HG03571 (cell line): Measurements from ENCODE around the gene CHST4.
"Not testable (repeated sequence)": the region's sequence is repeated elsewhere in the genome, so short reads cannot be mapped to it uniquely, and the experiment has no call there.

Experiments used
- ATAC-seq: cut with Tn5 transposase; IDR thresholded peaks from one replicate; pipeline ENCODE4 v1.9.1; 2021; ENCODE audit not compliant: unreplicated experiment

The CHST4 gene

GRCh38 chr16:71569621-71570020, 43.4 kb downstream of the CHST4 start:
- ATAC-seq: no peak

GRCh38 chr16:71570144-71570543, 43.9 kb downstream of the CHST4 start:
- ATAC-seq: no peak

- ATAC-seq: no peak
Measured at GRCh38 chr16:71572497-71573116, 46.4 kb downstream of the CHST4 start.

GRCh38 chr16:71573387-71574094, 47.3 kb downstream of the CHST4 start:
- no peak for ATAC-seq

GRCh38 chr16:71574702-71575101, 48.5 kb downstream of the CHST4 start:
- no peak for ATAC-seq

- no peak for ATAC-seq
Measured at GRCh38 chr16:71576971-71577370, 50.7 kb downstream of the CHST4 start, which contains the start of gene TAT. TAT (minus strand) TSS chr16:71577092; CDS start chr16:71576415, 677 bp downstream.

GRCh38 chr16:71582553-71582848, 56.3 kb downstream of the CHST4 start:
- ATAC-seq: not testable (repeated sequence)

GRCh38 chr16:71584543-71585317, 58.5 kb downstream of the CHST4 start:
- no peak for ATAC-seq

- no peak for ATAC-seq
Measured at GRCh38 chr16:71585318-71585703, 59.1 kb downstream of the CHST4 start.
